HepG2 (cell line): ENCODE data around the gene GDF9. TPM values are rescaled to one million over a fixed set of nuclear protein-coding genes. Genes with fewer than 3 reads are reported as not detected.

Experiments used
- ATAC-seq: fragments of 200-7000 bp; cut with Tn5 transposase; 3 replicates; pipeline ENCODE4 v1.9.1; 2020; ENCODE audit warnings: mild to moderate bottlenecking, moderate library complexity
- BruUV-seq: library from RNA; stranded (reverse); fragments of 400-500 nt; replicated peaks from 2 replicates; lab custom pipeline; 2021; lab: Mats Ljungman, UMichigan
- CTCF ChIA-PET: fragments of 300-600 bp; formaldehyde crosslinking; extraction: SDS; loops from one replicate; lab custom pipeline; 2021; ENCODE audit warnings: low total read pairs, inconsistent platforms, low intra/inter-chr PET ratio; lab: Yijun Ruan, JAX
- POLR2A ChIA-PET: fragments of 350-600 bp; sonication (Branson Sonifier 250); formaldehyde crosslinking; loops from one replicate; lab custom pipeline; 2020; ENCODE audit warnings: antibody characterized with exemption, inconsistent platforms; lab: Yijun Ruan, JAX
- DNase-seq: peaks from one replicate; pipeline ENCODE4 v3.0.0-alpha.2; 2015; ENCODE audit warnings: low spot score
- FAIRE-seq: peaks from 3 replicates; lab custom pipeline; 2011; peaks lifted over from hg19 to GRCh38; lab: Jason Lieb, UNC
- H2AFZ ChIP-seq: one replicate; pipeline ENCODE4 v1.6.1; 2011; ENCODE audit warnings: low read length, inconsistent platforms
- H3K27ac ChIP-seq: fragments of 300-600 bp; 3 replicates; pipeline ENCODE4 v1.8.0; 2011; ENCODE audit warnings: mixed run types, mild to moderate bottlenecking, mixed read lengths, low read length, inconsistent platforms; ENCODE audit not compliant: insufficient read depth; ENCODE audit errors: extremely low read length
- H3K27me3 ChIP-seq, 2 experiments: fragments of 200-600 bp in 1 of 2; 2 replicates in 1 of 2; 3 replicates in 1 of 2; pipeline versions ENCODE4 v1.6.0 to v1.8.0; 2011; ENCODE audit warnings: low read length in 2 of 2, mild to moderate bottlenecking in 2 of 2, moderate library complexity in 2 of 2, inconsistent platforms in 1 of 2; ENCODE audit not compliant: insufficient read depth in 2 of 2, control insufficient read depth in 1 of 2
- H3K36me3 ChIP-seq, 2 experiments: fragments of 200-600 bp in 1 of 2; replicated peaks in 1 of 2; 2 replicates in 1 of 2; 3 replicates in 1 of 2; pipeline versions ENCODE4 v1.5.1 to v1.8.0; 2011; ENCODE audit warnings: low read length in 2 of 2, inconsistent platforms in 1 of 2; ENCODE audit not compliant: insufficient read depth in 2 of 2, control insufficient read depth in 1 of 2
- H3K4me1 ChIP-seq: 2 replicates; pipeline ENCODE4 v1.5.1; 2012; ENCODE audit warnings: low read length, inconsistent platforms; ENCODE audit not compliant: insufficient read depth
- H3K4me2 ChIP-seq: 2 replicates; pipeline ENCODE4 v1.6.0; 2011; ENCODE audit warnings: low read depth, low read length, inconsistent platforms
- H3K4me3 ChIP-seq, 3 experiments: fragments of 200-600 bp in 1 of 3; sonication (generic), shearing (Covaris generic) in 1 of 3; replicated peaks in 1 of 3; 2 replicates each; pipeline ENCODE4 v1.5.1; 2011 to 2016; ENCODE audit warnings: low read length in 3 of 3, inconsistent platforms in 2 of 3, low read depth in 2 of 3, mild to moderate bottlenecking in 2 of 3, control low read depth in 1 of 3, mixed read lengths in 1 of 3; ENCODE audit not compliant: insufficient read depth in 1 of 3
- H3K79me2 ChIP-seq: one replicate; pipeline ENCODE4 v1.6.1; 2011; ENCODE audit warnings: low read length, inconsistent platforms; ENCODE audit not compliant: insufficient read depth
- H3K9ac ChIP-seq: 2 replicates; pipeline ENCODE4 v1.6.0; 2011; ENCODE audit warnings: mild to moderate bottlenecking, low read depth, low read length, inconsistent platforms; ENCODE audit not compliant: insufficient read depth
- H3K9me3 ChIP-seq: 2 replicates; pipeline ENCODE4 v1.5.1; 2012; ENCODE audit warnings: mild to moderate bottlenecking, low read length
- H4K20me1 ChIP-seq: 2 replicates; pipeline ENCODE4 v1.6.0; 2011; ENCODE audit warnings: inconsistent platforms, mild to moderate bottlenecking, low read length, moderate library complexity; ENCODE audit not compliant: insufficient read depth
- POLR2AphosphoS5 ChIP-seq: IDR thresholded peaks from 2 replicates; pipeline ENCODE4 v1.6.1; 2012; ENCODE audit warnings: low read depth, low read length
- RFXAP ChIP-seq: sonication (generic); formaldehyde crosslinking; IDR thresholded peaks from 2 replicates; pipeline ENCODE4 v1.4.0; 2020; ENCODE audit warnings: missing genetic modification reagents, borderline replicate concordance
- SETDB1 ChIP-seq: sonication (generic); formaldehyde crosslinking; IDR thresholded peaks from 2 replicates; pipeline ENCODE4 v1.5.1; 2020; ENCODE audit warnings: missing genetic modification reagents, mild to moderate bottlenecking, borderline replicate concordance
- SOX13 ChIP-seq, 3 experiments: fragments of 450-650 bp in 1 of 3; sonication (generic) in 1 of 3; formaldehyde crosslinking in 1 of 3; IDR thresholded peaks in 2 of 3; conservative IDR thresholded peaks in 1 of 3; 2 replicates each; pipeline versions ENCODE4 v1.5.0 to v1.6.1; 2016 to 2020; ENCODE audit warnings: antibody characterized with exemption in 1 of 3, mild to moderate bottlenecking in 1 of 3, missing compliant biosample characterization in 1 of 3, missing genetic modification reagents in 1 of 3, moderate library complexity in 1 of 3
- WGBS: methylation state at CpG from one replicate; pipeline ENCODE4 v1.1.6; 2017; ENCODE audit warnings: low lambda C conversion rate; 5-methylcytosine and 5-hydroxymethylcytosine counted together
- in situ Hi-C: cut with HindIII; loops from 2 replicates; pipeline ENCODE4 v1.10.0; 2017; ENCODE audit warnings: low pct_unique_long_range_greater_than_20kb; ENCODE audit not compliant: extremely low pct_ligation_motif_present
- intact Hi-C: fragments of 100-400 bp; cut with micrococcal nuclease; formaldehyde crosslinking; loops from one replicate; pipeline ENCODE4 v1.10.0; 2022; ENCODE audit not compliant: unreplicated experiment
- polyA plus RNA-seq, 8 experiments: library from polyadenylated mRNA; depleted of rRNA in 3 of 8; stranded (reverse) in 7 of 8; unstranded in 1 of 8; fragments of >200 nt; fragmentation: Illumina TruSeq in 4 of 8; extraction: Trizol in 4 of 8; gene quantifications; 2 replicates each; pipeline versions ENCODE4 v1.2.1 to v1.2.3, GENCODE V29; 2011 to 2016; ENCODE audit warnings: low read depth in 4 of 8, missing spikeins in 1 of 8, mixed read lengths in 1 of 8; ENCODE audit not compliant: insufficient read depth in 1 of 8
- total RNA-seq, 5 experiments: library from RNA; depleted of rRNA; stranded (reverse); fragments of >200 nt; fragmentation: Illumina TruSeq; extraction: Trizol; gene quantifications; 2 replicates each; pipeline ENCODE4 v1.2.3, GENCODE V29; 2016; ENCODE audit warnings: low read depth in 1 of 5
- TF ChIP-seq, protein P1 (sequence below), 2 experiments: fragments of 450-650 bp in 1 of 2; sonication (generic) in 1 of 2; formaldehyde crosslinking; IDR thresholded peaks; 2 replicates each; pipeline versions ENCODE4 v1.5.0 to v1.8.0; 2020 to 2022; ENCODE audit warnings: mild to moderate bottlenecking in 1 of 2, missing genetic modification reagents in 1 of 2

GDF9 gene
- total and polyA plus RNA-seq, 2 of the 13 experiments (the other 11 are each of a cell fraction or from before 2014, with no cell fraction given): 0.33 to 0.38 TPM

DNA sequence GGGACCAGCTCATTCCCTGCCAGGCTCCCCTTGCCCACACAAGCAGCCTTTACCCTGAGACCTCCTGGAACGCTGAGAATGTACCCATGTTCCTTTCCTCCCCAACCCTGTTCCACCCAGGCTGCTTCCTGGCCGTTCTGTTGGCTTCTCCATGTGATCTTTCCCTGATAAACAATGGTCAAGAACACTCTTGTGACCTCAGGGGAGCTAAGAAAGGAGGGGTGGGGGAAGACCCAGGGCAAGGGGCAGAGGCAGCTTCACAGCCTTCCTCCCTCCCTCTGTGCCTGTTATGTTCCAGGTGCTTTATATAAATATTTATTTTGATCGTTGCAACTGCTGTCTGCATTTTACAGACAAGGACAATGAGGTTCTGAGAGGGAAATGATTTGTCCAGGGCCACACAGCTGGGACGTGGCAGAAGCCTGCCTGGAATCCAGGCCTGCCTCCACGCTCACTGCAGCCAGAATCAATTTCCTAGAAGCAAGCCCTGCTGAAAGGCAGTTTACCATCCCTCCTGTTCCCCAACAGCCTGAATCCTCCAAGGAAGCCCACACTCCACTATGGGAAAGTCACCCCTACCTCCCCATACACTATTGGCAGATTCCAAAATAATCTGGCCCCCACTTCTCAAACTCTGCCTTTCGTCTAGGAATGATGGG, 39.7 kb downstream of the GDF9 start:
- FAIRE-seq (no peak), DNase-seq (no peak), ATAC-seq (no peak)
- Histone ChIP-seq H3K79me2 (peaks cover 37% of the 10 kb centered on the region), H3K27me3 (no peaks in the 10 kb centered on the region), H3K27ac (no peak overlapping the region), H3K36me3 (peaks cover 7 to 30% of the 10 kb centered on the region in 2 experiments; a peak in 4 of 5 replicates), H3K9ac (peak overlapping the region; percentile 3; the same call in 1 of the 2 replicates), H3K4me2 (no peak overlapping the region), H4K20me1 (no peaks in the 10 kb centered on the region), H3K9me3 (no peaks in the 10 kb centered on the region), H3K4me3 (no peak overlapping the region), H2AFZ (no peak overlapping the region), H3K4me1 (peaks cover 48% of the 10 kb centered on the region)
- intact Hi-C loops (no loop called here), in situ Hi-C loops (no loop called here)
- no TSS peak for BruUV-seq
- POLR2A ChIA-PET: interaction anchor here (1.2 to 5.6 kb wide), 3 partner anchors 17 to 57 kb away, joined by 3 to 55 read pairs (median 26); partner anchors contain the start of gene LEAP2
- WGBS: 70% methylated on average over 6 of the region's 6 CpGs
- CTCF ChIA-PET: no interaction called here
- TF ChIP-seq, protein P1, sequence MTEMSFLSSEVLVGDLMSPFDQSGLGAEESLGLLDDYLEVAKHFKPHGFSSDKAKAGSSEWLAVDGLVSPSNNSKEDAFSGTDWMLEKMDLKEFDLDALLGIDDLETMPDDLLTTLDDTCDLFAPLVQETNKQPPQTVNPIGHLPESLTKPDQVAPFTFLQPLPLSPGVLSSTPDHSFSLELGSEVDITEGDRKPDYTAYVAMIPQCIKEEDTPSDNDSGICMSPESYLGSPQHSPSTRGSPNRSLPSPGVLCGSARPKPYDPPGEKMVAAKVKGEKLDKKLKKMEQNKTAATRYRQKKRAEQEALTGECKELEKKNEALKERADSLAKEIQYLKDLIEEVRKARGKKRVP (CRISPR knock-in tag; IDR thresholded peaks at IDR 0.05): no peak
- TF ChIP-seq SOX13 (IDR thresholded peaks at IDR 0.05) (no peak), SOX13 (CRISPR knock-in tag; conservative IDR thresholded peaks at IDR 0.05 in 1 of 2, IDR thresholded peaks at IDR 0.05 in 1 of 2) (no peak), RFXAP (CRISPR knock-in tag) (no peak), POLR2AphosphoS5 (no peak), SETDB1 (no peak)
